ENCODE results near the gene POMC. TPM values are rescaled to one million over a fixed set of nuclear protein-coding genes. Genes with fewer than 3 reads are reported as not detected.
"Not testable (repeated sequence)": the region's sequence is repeated elsewhere in the genome, so short reads cannot be mapped to it uniquely, and the experiment has no call there.

POMC gene
- total RNA-seq, 2 donors from 2014 or later = 5.3 to 10.6 TPM

DNA sequence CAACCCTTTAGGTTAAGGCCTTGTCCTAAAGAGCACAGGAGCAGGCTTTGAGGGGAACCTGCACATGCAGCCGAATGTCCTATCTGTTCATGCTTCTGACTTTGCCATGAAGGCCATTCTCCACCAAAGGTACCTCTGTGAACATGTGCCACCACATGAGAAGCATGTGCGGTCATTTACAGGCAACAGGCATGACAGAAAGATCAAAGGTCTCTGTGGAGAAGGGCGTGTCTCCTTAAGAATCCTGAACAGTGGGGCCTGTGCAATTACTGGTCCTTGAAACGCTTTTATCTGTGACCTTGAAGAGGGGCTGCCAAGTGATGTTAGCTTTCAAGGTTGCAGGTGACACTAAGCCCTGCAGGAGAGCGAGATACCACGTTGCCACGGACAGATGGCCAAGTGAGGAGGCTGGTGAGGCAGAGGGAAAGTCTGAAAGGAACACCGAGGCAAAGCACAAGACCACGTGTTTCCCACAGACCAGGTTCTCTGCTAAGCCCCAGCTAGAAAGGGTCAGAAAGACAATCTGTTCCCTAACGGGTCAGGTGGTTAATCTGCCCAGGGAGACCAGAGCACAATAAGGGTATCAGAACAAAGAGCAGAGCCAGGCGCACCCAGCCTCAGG, 19.5 kb upstream of the POMC start:
- no peak for ATAC-seq
- intact Hi-C loops (cut with DNase I) = no loop called here
- DNase-seq = no peak

DNA sequence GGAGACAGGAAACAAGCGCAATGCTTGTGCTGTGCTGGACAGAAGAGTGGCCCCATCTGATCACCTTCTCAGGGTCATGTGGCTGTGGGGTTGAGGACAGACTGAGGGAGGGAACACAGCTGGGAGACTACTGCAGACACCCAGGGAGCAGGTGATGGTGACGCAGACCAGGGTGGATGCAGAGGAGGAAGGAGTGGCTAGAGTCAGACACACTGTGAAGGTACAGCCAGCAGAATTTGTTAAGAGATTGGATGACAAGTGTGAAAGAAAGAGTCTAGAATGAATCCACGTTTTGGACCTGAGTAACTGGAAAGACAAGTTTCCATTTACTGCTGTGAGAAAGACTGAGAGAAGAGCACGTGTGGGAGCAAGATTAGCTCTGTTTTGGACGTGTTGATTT, 15.9 kb upstream of the POMC start:
- ATAC-seq = no peak
- intact Hi-C loops (cut with DNase I) = no loop called here
- DNase-seq = no peak

DNA sequence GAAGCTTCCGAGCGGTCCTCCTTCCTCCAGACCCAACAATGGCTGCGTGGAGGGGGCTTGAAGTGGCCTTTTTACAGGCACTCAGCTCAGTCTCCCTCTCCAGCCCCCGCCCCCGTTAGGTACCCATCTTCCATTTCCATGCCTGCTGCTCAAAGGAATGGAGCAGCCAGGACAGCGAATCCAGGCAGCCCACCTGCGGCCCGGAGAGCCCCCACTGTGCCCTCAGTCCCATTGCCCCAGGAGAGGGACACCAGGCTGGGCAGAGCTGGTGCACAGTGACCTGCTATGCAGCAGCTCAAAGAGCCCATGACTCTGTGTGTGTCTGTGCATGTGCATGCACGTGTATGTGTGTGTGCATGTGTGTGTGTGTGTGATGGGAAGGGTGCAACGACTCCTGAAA, 10.6 kb upstream of the POMC start:
- intact Hi-C loops (cut with DNase I) = no loop called here
- DNase-seq (no peak), ATAC-seq (no peak)

- intact Hi-C loops (cut with DNase I) = no loop called here
- DNase-seq (no peak), ATAC-seq (no peak)
These were observed 8.8 kb upstream of the POMC start for GRCh38 chr2:25177211-25177611.

- DNase-seq = no peak
- ATAC-seq = no peak
- intact Hi-C loops (cut with DNase I) = no loop called here
These were observed 8.3 kb upstream of the POMC start for GRCh38 chr2:25176541-25177181.

DNA sequence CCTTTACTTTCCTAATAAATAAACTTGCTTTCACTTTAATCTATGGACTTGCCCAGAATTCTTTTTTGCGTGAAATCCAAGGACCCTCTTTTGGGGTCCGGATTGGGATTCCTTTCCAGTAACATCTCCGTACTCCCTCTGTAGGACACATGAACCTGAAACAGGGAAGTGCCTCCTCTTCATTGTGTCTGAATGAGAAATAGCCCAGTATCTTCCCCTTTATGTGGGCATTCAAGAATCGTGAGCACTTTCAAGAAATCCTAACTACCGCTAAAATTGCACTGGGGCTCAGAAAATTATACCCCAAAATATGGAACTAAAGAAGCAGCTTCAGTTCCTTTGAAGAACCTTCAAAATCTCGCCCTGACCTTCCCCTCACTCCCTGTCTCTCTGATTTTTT, 7.8 kb upstream of the POMC start:
- intact Hi-C loops (cut with DNase I) = no loop called here
- ATAC-seq = no peak
- no peak for DNase-seq

DNA sequence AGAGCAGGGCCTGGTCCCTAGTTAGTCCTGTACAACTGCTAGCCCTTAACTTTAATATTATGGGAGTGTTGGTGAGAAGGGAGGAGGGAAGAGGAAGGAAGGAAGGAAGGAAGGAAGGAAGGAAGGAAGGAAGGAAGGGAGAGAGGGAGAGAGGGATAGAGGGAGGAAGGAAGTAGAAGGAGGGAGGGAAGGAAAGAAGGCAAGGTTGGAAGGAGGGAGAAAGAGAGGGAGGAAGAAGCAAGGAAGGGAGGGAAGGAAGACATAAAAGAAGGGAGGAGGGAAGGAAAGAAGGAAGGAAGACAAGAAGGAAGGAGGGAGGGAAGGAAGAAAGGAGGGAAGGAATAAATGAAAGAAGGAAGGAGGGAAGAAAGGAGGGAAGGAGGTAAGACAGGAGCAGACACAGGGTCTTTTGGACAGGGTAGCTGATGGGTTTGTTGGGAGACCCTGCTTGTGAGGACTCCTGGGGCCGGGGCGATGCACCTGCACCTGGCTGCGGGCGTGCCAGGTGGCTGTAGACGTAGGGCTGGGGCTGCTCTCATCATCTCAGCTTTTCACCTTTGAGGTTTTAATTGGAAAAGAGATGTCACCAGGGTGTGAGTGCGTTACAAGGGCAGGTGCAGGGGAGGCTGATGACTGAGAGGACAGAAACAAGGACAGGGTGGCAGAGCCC, 5.9 kb upstream of the POMC start:
- ATAC-seq = no peak
- DNase-seq = no peak
- intact Hi-C loops (cut with DNase I) = no loop called here

DNA sequence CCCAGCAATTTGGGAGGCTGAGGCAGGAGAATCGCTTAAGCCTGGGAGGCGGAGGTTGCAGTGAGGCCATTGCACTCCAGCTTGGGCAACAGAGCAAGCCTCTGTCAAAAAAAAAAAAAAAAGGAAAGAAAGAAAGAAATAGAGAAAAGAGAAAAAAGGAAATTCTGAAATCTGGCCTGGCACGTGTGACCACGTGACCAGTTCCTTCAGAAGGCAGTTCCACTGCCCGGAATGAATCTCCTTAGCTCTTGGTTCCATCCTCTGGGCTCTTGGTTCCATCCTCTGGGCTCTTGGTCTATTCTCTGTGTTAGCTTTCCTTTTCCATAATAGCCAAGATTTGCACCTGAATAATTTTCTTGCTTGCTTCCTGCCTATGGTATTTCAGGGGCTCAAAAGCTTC, 5.3 kb upstream of the POMC start:
- ATAC-seq (no peak), DNase-seq (no peak)
- intact Hi-C loops (cut with DNase I) = no loop called here

GRCh38 chr2:25170888-25171287, 2.5 kb upstream of the POMC start:
- intact Hi-C loops (cut with DNase I) = no loop called here
- ATAC-seq = no peak
- no peak for DNase-seq

DNA sequence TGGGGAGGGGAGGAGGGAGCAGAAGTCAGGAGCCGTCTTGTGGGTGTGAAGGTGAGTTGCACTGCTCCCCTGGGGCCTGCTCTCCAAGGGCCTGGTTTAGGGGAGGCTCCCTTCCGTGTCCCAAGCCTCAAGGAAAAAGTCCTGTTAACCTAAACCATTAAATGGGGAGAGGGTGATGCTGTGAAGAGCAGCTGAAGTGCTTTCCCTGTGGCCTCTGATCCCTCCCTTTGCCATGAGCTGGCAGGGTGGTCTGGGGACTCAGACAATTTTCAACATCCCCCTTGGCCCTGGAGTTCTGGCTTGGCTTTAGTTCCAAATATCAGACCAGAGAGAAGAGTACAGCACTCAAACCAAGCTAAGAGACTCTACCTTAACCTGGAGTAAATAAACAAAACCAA, 692 bp upstream of the POMC start:
- intact Hi-C loops (cut with DNase I) = no loop called here
- no peak for DNase-seq
- ATAC-seq = no peak

- DNase-seq (no peak), ATAC-seq (no peak)
These were observed 2.1 kb downstream of the POMC start for GRCh38 chr2:25165992-25166875.

GRCh38 chr2:25164561-25164960, 3.8 kb downstream of the POMC start:
- no peak for ATAC-seq
- DNase-seq = no peak
- intact Hi-C loops (cut with DNase I) = no loop called here

More at GRCh38 chr2:25165992-25166875, 2.1 kb downstream of the POMC start:
- intact Hi-C loops (cut with DNase I) = no loop called here

GRCh38 chr2:25162061-25162460, 6.3 kb downstream of the POMC start:
- intact Hi-C loops (cut with DNase I); DNase-seq; ATAC-seq: not testable (repeated sequence)

- intact Hi-C loops (cut with DNase I) = no loop called here
- ATAC-seq = peak; percentile 73 to 81
- peak; percentile 78 for DNase-seq
These were observed 7.2 kb downstream of the POMC start for GRCh38 chr2:25161055-25161781.

GRCh38 chr2:25160376-25160775, 8.0 kb downstream of the POMC start:
- ATAC-seq = no peak
- intact Hi-C loops (cut with DNase I) = no loop called here
- no peak for DNase-seq

DNA sequence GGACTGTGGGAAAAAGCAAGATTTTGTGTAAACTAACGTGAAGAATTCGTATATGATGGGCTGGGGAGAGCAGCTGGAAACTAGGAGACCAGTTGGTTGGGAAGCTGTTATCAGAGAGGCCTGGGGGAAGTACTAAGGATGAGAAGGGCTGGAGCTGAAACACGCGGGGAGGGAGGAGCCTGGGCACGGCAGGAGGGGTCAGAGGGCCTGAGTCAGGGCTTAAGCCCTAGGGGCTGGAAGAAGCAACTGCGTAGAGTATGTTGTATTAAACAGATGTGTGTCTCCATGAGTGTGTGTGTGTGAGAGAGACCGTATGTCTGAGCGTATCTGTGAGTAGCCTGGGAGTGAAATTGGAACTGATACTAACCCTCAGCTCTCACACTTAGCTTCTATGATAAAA, 8.4 kb downstream of the POMC start:
- intact Hi-C loops (cut with DNase I) = no loop called here
- no peak for ATAC-seq
- no peak for DNase-seq

- no peak for DNase-seq
- intact Hi-C loops (cut with DNase I) = no loop called here
- ATAC-seq = no peak
These were observed 10.1 kb downstream of the POMC start for GRCh38 chr2:25158096-25158852.

DNA sequence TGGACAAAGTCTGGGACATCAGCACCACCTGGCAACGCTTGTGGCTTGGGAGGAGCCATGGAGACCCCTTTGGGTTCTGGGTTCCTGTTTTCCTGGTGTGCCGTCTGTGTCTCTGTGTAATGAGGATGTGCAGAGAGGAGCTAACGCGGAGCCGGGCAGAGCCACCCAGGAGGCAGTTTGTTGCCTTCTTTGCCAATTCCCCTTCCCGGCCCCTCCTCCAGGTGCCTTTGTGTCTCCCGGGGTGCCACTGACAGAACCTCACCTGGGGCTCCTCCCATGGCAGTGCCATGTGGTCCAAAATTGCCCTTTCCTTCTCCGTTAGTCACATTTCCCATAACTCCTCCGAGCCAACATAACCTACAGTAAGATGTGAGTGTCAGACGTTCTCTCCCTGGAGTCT, 13.0 kb downstream of the POMC start:
- ATAC-seq (no peak), DNase-seq (no peak)
- intact Hi-C loops (cut with DNase I) = no loop called here

DNA sequence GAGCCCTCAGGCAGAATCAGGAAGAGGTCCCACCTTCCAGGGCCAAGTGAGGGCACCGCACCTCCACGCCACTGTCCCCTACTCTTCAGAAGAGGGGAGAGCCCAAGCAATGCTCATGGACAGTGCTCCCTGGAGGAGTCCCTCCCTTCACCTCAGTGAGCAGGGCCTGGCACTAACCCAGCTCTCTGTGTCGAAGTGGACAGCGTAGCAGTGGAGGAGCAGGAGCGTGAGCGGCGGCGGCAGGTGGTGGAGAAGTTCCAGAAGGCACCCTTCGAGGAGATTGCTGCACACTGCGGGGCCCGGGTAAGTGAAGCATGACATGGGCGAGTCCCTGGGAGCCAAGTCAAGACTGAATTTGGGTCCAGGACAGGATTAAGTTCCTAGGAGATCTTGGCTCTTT, 16.7 kb downstream of the POMC start:
- DNase-seq (no peak), ATAC-seq (no peak)
- intact Hi-C loops (cut with DNase I) = no loop called here
